Smooth muscle cell (in vitro differentiated cells): Measurements from ENCODE around the gene PGAP2. TPM values are rescaled to one million over a fixed set of nuclear protein-coding genes. Genes with fewer than 3 reads are reported as not detected.

Experiments
- DNase-seq: peaks from one replicate; lab custom pipeline; 2025; ENCODE audit not compliant: unreplicated experiment; lab: John Stamatoyannopoulos, UW
- H2AFZ ChIP-seq: fragments of 200-600 bp; sonication (generic); 2 replicates; pipeline ENCODE4 v1.6.0; 2016; ENCODE audit warnings: antibody characterized with exemption, low read depth, mild to moderate bottlenecking
- H3F3A ChIP-seq: fragments of 200-600 bp; sonication (generic); 2 replicates; pipeline ENCODE4 v1.6.0; 2017; ENCODE audit warnings: antibody characterized with exemption, low read depth
- H3K27ac ChIP-seq: fragments of 200-600 bp; sonication (generic); 2 replicates; pipeline ENCODE4 v1.5.1; 2016; ENCODE audit warnings: low read depth, mild to moderate bottlenecking
- H3K27me3 ChIP-seq: fragments of 200-600 bp; sonication (generic); 2 replicates; pipeline ENCODE4 v1.6.1; 2016; ENCODE audit warnings: low read depth, mild to moderate bottlenecking
- H3K36me3 ChIP-seq: fragments of 200-600 bp; sonication (generic); 2 replicates; pipeline ENCODE4 v1.5.1; 2016; ENCODE audit warnings: low read depth
- H3K4me1 ChIP-seq: fragments of 200-600 bp; sonication (generic); 2 replicates; pipeline ENCODE4 v1.5.1; 2016; ENCODE audit warnings: low read depth
- H3K4me2 ChIP-seq: fragments of 200-600 bp; sonication (generic); 2 replicates; pipeline ENCODE4 v1.6.0; 2016; ENCODE audit warnings: mild to moderate bottlenecking
- H3K4me3 ChIP-seq: fragments of 200-600 bp; sonication (generic); 2 replicates; pipeline ENCODE4 v1.5.1; 2016; ENCODE audit warnings: mild to moderate bottlenecking
- H3K79me2 ChIP-seq: fragments of 200-600 bp; sonication (generic); 2 replicates; pipeline ENCODE4 v1.6.0; 2016; ENCODE audit warnings: low read depth, mild to moderate bottlenecking
- H3K9ac ChIP-seq: fragments of 200-600 bp; sonication (generic); 2 replicates; pipeline ENCODE4 v1.6.0; 2016; ENCODE audit warnings: low read depth
- H3K9me3 ChIP-seq: fragments of 200-600 bp; sonication (generic); replicated peaks from 2 replicates; pipeline ENCODE4 v1.5.1; 2016; ENCODE audit warnings: low read depth
- H4K20me1 ChIP-seq: fragments of 200-600 bp; sonication (generic); 2 replicates; pipeline ENCODE4 v1.6.0; 2016; ENCODE audit warnings: low read depth
- WGBS: methylation state at CpG from one replicate; pipeline ENCODE4 v1.1.7; 2016; ENCODE audit warnings: low lambda C conversion rate; 5-methylcytosine and 5-hydroxymethylcytosine counted together
- polyA plus RNA-seq: library from polyadenylated mRNA; unstranded; fragments of >200 nt; fragmentation: Nextera tagmentation; extraction: Ambion mirVana; gene quantifications from 2 replicates; pipeline ENCODE4 v1.2.1, GENCODE V29; 2016
- total RNA-seq: library from RNA; depleted of rRNA; stranded (reverse); fragments of >200 nt; gene quantifications from 2 replicates; pipeline ENCODE4 v1.2.3, GENCODE V29; 2014
- TF ChIP-seq, protein P1 (sequence below): fragments of 200-600 bp; sonication (generic); IDR thresholded peaks from 2 replicates; pipeline ENCODE4 v1.5.1; 2017; ENCODE audit warnings: borderline replicate concordance, mild to moderate bottlenecking, antibody characterized with exemption; ENCODE audit not compliant: insufficient read depth, poor library complexity, severe bottlenecking

Gene PGAP2
- total and polyA plus RNA-seq, 2 experiments from 2014 or later, result 8.7 to 10.9 TPM

GRCh38 chr11:3834664-3835461 lies 26.5 kb downstream of the PGAP2 start:
- no peak overlapping the region for H3K27ac ChIP-seq
- no peak for DNase-seq
- H3F3A ChIP-seq, result peaks cover 9% of the 10 kb centered on the region

DNA sequence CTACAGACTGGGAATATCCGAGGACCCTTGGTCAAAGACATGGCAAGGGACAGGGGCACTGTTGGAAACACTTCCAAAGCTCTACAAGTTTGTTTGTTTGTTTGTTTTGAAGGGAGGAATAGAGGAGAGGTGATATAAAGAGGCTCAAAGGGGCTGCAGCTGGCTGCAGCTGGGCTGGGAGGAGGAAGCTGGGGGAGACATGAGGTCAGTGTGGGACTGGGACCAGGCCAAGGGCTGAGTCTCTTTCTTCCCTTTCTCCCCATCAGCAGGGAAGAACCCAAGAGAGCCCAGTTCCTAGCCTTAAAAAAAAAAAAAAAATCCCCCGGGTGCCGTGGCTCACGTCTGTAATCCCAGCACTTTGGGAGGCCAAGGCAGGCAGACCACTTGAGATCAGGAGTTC lies 27.4 kb downstream of the PGAP2 start:
- Histone ChIP-seq H4K20me1 (peaks cover 95% of the 10 kb centered on the region), H3K27ac (no peak overlapping the region)
- WGBS, result over 99% methylated on average over 4 of the region's 4 CpGs

More at GRCh38 chr11:3834664-3835461, 26.5 kb downstream of the PGAP2 start:
- H3K4me1 ChIP-seq, result peaks cover 11% of the 10 kb centered on the region
- no peaks in the 10 kb centered on the region for H3K36me3 ChIP-seq
- H3K79me2 ChIP-seq, result peaks cover 88% of the 10 kb centered on the region
- H2AFZ ChIP-seq, result no peak overlapping the region
- TF ChIP-seq, protein P1, sequence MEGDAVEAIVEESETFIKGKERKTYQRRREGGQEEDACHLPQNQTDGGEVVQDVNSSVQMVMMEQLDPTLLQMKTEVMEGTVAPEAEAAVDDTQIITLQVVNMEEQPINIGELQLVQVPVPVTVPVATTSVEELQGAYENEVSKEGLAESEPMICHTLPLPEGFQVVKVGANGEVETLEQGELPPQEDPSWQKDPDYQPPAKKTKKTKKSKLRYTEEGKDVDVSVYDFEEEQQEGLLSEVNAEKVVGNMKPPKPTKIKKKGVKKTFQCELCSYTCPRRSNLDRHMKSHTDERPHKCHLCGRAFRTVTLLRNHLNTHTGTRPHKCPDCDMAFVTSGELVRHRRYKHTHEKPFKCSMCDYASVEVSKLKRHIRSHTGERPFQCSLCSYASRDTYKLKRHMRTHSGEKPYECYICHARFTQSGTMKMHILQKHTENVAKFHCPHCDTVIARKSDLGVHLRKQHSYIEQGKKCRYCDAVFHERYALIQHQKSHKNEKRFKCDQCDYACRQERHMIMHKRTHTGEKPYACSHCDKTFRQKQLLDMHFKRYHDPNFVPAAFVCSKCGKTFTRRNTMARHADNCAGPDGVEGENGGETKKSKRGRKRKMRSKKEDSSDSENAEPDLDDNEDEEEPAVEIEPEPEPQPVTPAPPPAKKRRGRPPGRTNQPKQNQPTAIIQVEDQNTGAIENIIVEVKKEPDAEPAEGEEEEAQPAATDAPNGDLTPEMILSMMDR, result no peak
- H3K4me3 ChIP-seq, result no peak overlapping the region
- peaks cover 100% of the 10 kb centered on the region for H4K20me1 ChIP-seq
- no peaks in the 10 kb centered on the region for H3K9me3 ChIP-seq
- H3K27me3 ChIP-seq, result no peaks in the 10 kb centered on the region
- H3K9ac ChIP-seq, result no peak overlapping the region
- whole genome bisulfite sequencing, result 86% methylated on average over 7 of the region's 7 CpGs
- no peak overlapping the region for H3K4me2 ChIP-seq

DNA sequence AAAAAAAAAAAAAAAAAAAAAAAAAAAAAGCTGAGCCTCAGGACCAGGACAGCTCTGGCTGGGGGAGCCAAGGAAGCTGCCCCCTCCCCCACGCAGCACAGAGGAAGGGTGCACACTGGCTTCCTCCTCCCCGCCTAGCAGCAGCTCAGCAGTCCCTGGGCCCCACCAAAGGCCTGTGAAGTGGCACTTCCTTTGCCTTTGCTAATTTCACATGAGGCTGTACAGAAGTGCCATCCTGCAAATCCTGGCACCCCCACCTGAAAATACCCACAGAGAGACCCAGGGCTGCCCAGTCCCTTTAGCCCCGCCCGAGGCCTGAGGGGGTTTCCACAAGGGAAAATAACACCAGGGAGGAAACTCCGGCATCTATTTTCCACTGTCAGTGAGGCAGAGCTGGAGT lies 28.5 kb downstream of the PGAP2 start:
- Histone ChIP-seq H3K4me2 (no peak overlapping the region), H4K20me1 (peaks cover 84% of the 10 kb centered on the region), H3K4me1 (peaks cover 14% of the 10 kb centered on the region), H3K4me3 (no peak overlapping the region), H3K9me3 (no peaks in the 10 kb centered on the region), H2AFZ (no peak overlapping the region), H3K36me3 (no peaks in the 10 kb centered on the region), H3K79me2 (peaks cover 85% of the 10 kb centered on the region), H3K27ac (no peak overlapping the region), H3F3A (peaks cover 10% of the 10 kb centered on the region), H3K27me3 (no peaks in the 10 kb centered on the region), H3K9ac (no peak overlapping the region)
- TF ChIP-seq, protein P1, result no peak
- no peak for DNase-seq
- 90% methylated on average over 5 of the region's 5 CpGs for WGBS

More for the DNA sequence above, 27.4 kb downstream of the PGAP2 start:
- Histone ChIP-seq H3K4me1 (peaks cover 14% of the 10 kb centered on the region), H3F3A (peaks cover 10% of the 10 kb centered on the region), H2AFZ (no peak overlapping the region), H3K4me2 (no peak overlapping the region), H3K27me3 (no peaks in the 10 kb centered on the region), H3K36me3 (no peaks in the 10 kb centered on the region), H3K9ac (no peak overlapping the region), H3K4me3 (no peak overlapping the region), H3K9me3 (no peaks in the 10 kb centered on the region), H3K79me2 (peaks cover 90% of the 10 kb centered on the region)
- TF ChIP-seq, protein P1, result no peak
- DNase-seq, result no peak
